Fibroblast of villous mesenchyme (primary cell): Measurements from ENCODE around the gene SDCBP2. TPM values are rescaled to one million over a fixed set of nuclear protein-coding genes. Genes with fewer than 3 reads are reported as not detected.

ENCODE experiments used
- DNase-seq: peaks from one replicate; pipeline ENCODE4 v3.0.0-alpha.2; 2010; ENCODE audit warnings: low read depth
- H3K4me3 ChIP-seq: 2 replicates; pipeline ENCODE4 v1.5.1; 2011; ENCODE audit warnings: low read depth, mild to moderate bottlenecking, low read length
- CTCF ChIP-seq: IDR thresholded peaks from 2 replicates; pipeline ENCODE4 v1.5.1; 2012; ENCODE audit warnings: low read depth, mild to moderate bottlenecking, low read length; ENCODE audit not compliant: insufficient read depth
- total RNA-seq: library from RNA; depleted of rRNA; stranded (reverse); fragments of >200 nt; gene quantifications from 2 replicates; pipeline ENCODE4 v1.2.3, GENCODE V29; 2012

SDCBP2 gene
- total RNA-seq, 1 donor = 0.43 TPM

GRCh38 chr20:1281279-1282057 is 47.5 kb downstream of the SDCBP2 start:
- H3K4me3 ChIP-seq = no peak overlapping the region
- no peak for DNase-seq
- no peak for TF ChIP-seq CTCF

- no peak for DNase-seq
- no peak for TF ChIP-seq CTCF
- no peak overlapping the region for H3K4me3 ChIP-seq
These were observed 48.5 kb downstream of the SDCBP2 start for GRCh38 chr20:1280195-1281102.

- TF ChIP-seq CTCF = no peak
- no peak for DNase-seq
These were observed 49.9 kb downstream of the SDCBP2 start for GRCh38 chr20:1278993-1279392.

GRCh38 chr20:1277529-1278322 is 51.2 kb downstream of the SDCBP2 start:
- no peak for DNase-seq
- no peak overlapping the region for H3K4me3 ChIP-seq
- TF ChIP-seq CTCF = no peak

More at GRCh38 chr20:1278993-1279392, 49.9 kb downstream of the SDCBP2 start:
- H3K4me3 ChIP-seq = no peak overlapping the region

GRCh38 chr20:1275919-1276318 is 53.0 kb downstream of the SDCBP2 start:
- no peak for TF ChIP-seq CTCF
- DNase-seq = no peak

GRCh38 chr20:1274485-1275311 is 54.2 kb downstream of the SDCBP2 start:
- TF ChIP-seq CTCF = no peak
- no peak overlapping the region for H3K4me3 ChIP-seq
- no peak for DNase-seq

More at GRCh38 chr20:1275919-1276318, 53.0 kb downstream of the SDCBP2 start:
- no peak overlapping the region for H3K4me3 ChIP-seq
